H9 (cell line): ENCODE results near the gene UMAD1. TPM values are rescaled to one million over a fixed set of nuclear protein-coding genes. Genes with fewer than 3 reads are reported as not detected.

Experiments used
- DNase-seq: peaks from one replicate; pipeline ENCODE4 v3.0.0-alpha.2; 2017
- H2AFZ ChIP-seq: one replicate; pipeline ENCODE4 v1.6.1; 2013; ENCODE audit warnings: mild to moderate bottlenecking, low read length, control low read depth, moderate library complexity
- H2AK5ac ChIP-seq: 2 replicates; pipeline ENCODE4 v1.6.1; 2013; ENCODE audit warnings: low read length, control low read depth, mixed read lengths; ENCODE audit not compliant: insufficient read length
- H2BK120ac ChIP-seq: one replicate; pipeline ENCODE4 v1.6.1; 2013; ENCODE audit warnings: low read depth, mild to moderate bottlenecking, low read length, control low read depth, inconsistent platforms; ENCODE audit not compliant: poor library complexity, severe bottlenecking
- H2BK12ac ChIP-seq: 2 replicates; pipeline ENCODE4 v1.6.1; 2013; ENCODE audit warnings: low read length, control low read depth, mixed read lengths, low read depth; ENCODE audit not compliant: insufficient read length
- H2BK15ac ChIP-seq: 2 replicates; pipeline ENCODE4 v1.6.1; 2013; ENCODE audit warnings: low read depth, low read length, control low read depth
- H2BK20ac ChIP-seq: one replicate; pipeline ENCODE4 v1.6.1; 2013; ENCODE audit warnings: low read depth, mild to moderate bottlenecking, low read length, control low read depth, inconsistent platforms; ENCODE audit not compliant: poor library complexity, severe bottlenecking
- H2BK5ac ChIP-seq: 2 replicates; pipeline ENCODE4 v1.6.1; 2013; ENCODE audit warnings: low read length, control low read depth, mixed read lengths; ENCODE audit not compliant: insufficient read length
- H3K14ac ChIP-seq: 2 replicates; pipeline ENCODE4 v1.6.1; 2013; ENCODE audit warnings: low read length, control low read depth; ENCODE audit not compliant: insufficient read depth
- H3K18ac ChIP-seq: 2 replicates; pipeline ENCODE4 v1.6.1; 2013; ENCODE audit warnings: low read depth, mild to moderate bottlenecking, mixed read lengths, low read length, control low read depth; ENCODE audit not compliant: insufficient read length
- H3K23ac ChIP-seq: 2 replicates; pipeline ENCODE4 v1.6.1; 2013; ENCODE audit warnings: low read length, control low read depth, mixed read lengths, low read depth; ENCODE audit not compliant: insufficient read length
- H3K23me2 ChIP-seq: 2 replicates; pipeline ENCODE4 v1.6.1; 2013; ENCODE audit warnings: low read depth, mild to moderate bottlenecking, mixed read lengths, low read length, control low read depth; ENCODE audit not compliant: insufficient read length, poor library complexity, severe bottlenecking
- H3K27ac ChIP-seq: 2 replicates; pipeline ENCODE4 v1.5.1; 2013; ENCODE audit warnings: low read length, control low read depth, mixed read lengths, low read depth; ENCODE audit not compliant: insufficient read length
- H3K27me3 ChIP-seq: 2 replicates; pipeline ENCODE4 v1.6.1; 2013; ENCODE audit warnings: low read length, control low read depth, inconsistent platforms; ENCODE audit not compliant: insufficient read depth
- H3K4ac ChIP-seq: 2 replicates; pipeline ENCODE4 v1.6.1; 2013; ENCODE audit warnings: low read depth, mild to moderate bottlenecking, control low read depth, inconsistent platforms, low read length, moderate library complexity
- H3K4me1 ChIP-seq: 2 replicates; pipeline ENCODE4 v1.6.1; 2013; ENCODE audit warnings: low read length, control low read depth, inconsistent platforms; ENCODE audit not compliant: insufficient read depth
- H3K4me2 ChIP-seq: 2 replicates; pipeline ENCODE4 v1.6.1; 2013; ENCODE audit warnings: low read length, control low read depth, mixed read lengths; ENCODE audit not compliant: insufficient read length, insufficient read depth
- H3K56ac ChIP-seq: 2 replicates; pipeline ENCODE4 v1.6.1; 2013; ENCODE audit warnings: low read depth, mild to moderate bottlenecking, mixed read lengths, low read length, control low read depth; ENCODE audit not compliant: insufficient read length
- H3K79me1 ChIP-seq: 2 replicates; pipeline ENCODE4 v1.6.1; 2013; ENCODE audit warnings: low read depth, mild to moderate bottlenecking, moderate library complexity, low read length, control low read depth, inconsistent platforms; ENCODE audit not compliant: insufficient read depth, poor library complexity, severe bottlenecking
- H3K79me2 ChIP-seq: 2 replicates; pipeline ENCODE4 v1.6.1; 2013; ENCODE audit warnings: low read length, control low read depth, inconsistent platforms; ENCODE audit not compliant: insufficient read depth
- H3K9ac ChIP-seq: 2 replicates; pipeline ENCODE4 v1.6.1; 2013; ENCODE audit warnings: low read length, control low read depth, mixed read lengths; ENCODE audit not compliant: insufficient read length; ENCODE audit errors: extremely low read depth
- H3K9me3 ChIP-seq: one replicate; pipeline ENCODE4 v1.6.1; 2013; ENCODE audit warnings: low read depth, low read length, inconsistent platforms; ENCODE audit not compliant: control insufficient read depth
- H3T11ph ChIP-seq: one replicate; pipeline ENCODE4 v1.6.1; 2013; ENCODE audit warnings: mild to moderate bottlenecking, low read length, control low read depth, inconsistent platforms
- H4K20me1 ChIP-seq: one replicate; pipeline ENCODE4 v1.6.1; 2013; ENCODE audit not compliant: control insufficient read depth, insufficient read length, insufficient read depth
- H4K5ac ChIP-seq: 2 replicates; pipeline ENCODE4 v1.6.1; 2013; ENCODE audit warnings: low read depth, mild to moderate bottlenecking, mixed read lengths, low read length, control low read depth; ENCODE audit not compliant: insufficient read length
- H4K8ac ChIP-seq: replicated peaks from 2 replicates; pipeline ENCODE4 v1.6.1; 2013; ENCODE audit warnings: low read length, control low read depth, mixed read lengths, low read depth; ENCODE audit not compliant: insufficient read length
- H4K91ac ChIP-seq: 2 replicates; pipeline ENCODE4 v1.6.1; 2013; ENCODE audit warnings: low read depth, mild to moderate bottlenecking, moderate library complexity, mixed read lengths, low read length, control low read depth; ENCODE audit not compliant: insufficient read length
- H3K27ac Mint-ChIP-seq, 3 experiments: 2 replicates in 2 of 3; 3 replicates in 1 of 3; pipeline ENCODE4 v1.8.0; 2020 to 2021; ENCODE audit warnings: mixed read lengths in 3 of 3, mild to moderate bottlenecking in 1 of 3, moderate library complexity in 1 of 3
- H3K27me3 Mint-ChIP-seq: 2 replicates; pipeline ENCODE4 v1.8.0; 2021; ENCODE audit warnings: low read depth, mild to moderate bottlenecking, moderate library complexity, mixed read lengths
- H3K36me3 Mint-ChIP-seq, 3 experiments: 2 replicates in 2 of 3; 3 replicates in 1 of 3; pipeline ENCODE4 v1.8.0; 2020 to 2021; ENCODE audit warnings: low read depth in 3 of 3, mixed read lengths in 3 of 3; ENCODE audit not compliant: insufficient read depth in 1 of 3
- H3K4me1 Mint-ChIP-seq, 2 experiments: 2 replicates each; pipeline ENCODE4 v1.8.0; 2020; ENCODE audit warnings: mixed read lengths in 2 of 2
- H3K4me3 Mint-ChIP-seq, 2 experiments: 2 replicates in 1 of 2; 3 replicates in 1 of 2; pipeline ENCODE4 v1.8.0; 2020 to 2021; ENCODE audit warnings: mild to moderate bottlenecking in 2 of 2, mixed read lengths in 2 of 2, moderate library complexity in 1 of 2
- H3K9me3 Mint-ChIP-seq, 2 experiments: 2 replicates in 1 of 2; 3 replicates in 1 of 2; pipeline ENCODE4 v1.8.0; 2020; ENCODE audit warnings: mild to moderate bottlenecking in 2 of 2, mixed read lengths in 2 of 2, moderate library complexity in 1 of 2
- CTCF ChIP-seq: fragments of 200-600 bp; sonication (generic); conservative IDR thresholded peaks from 3 replicates; pipeline ENCODE4 v1.8.0; 2021; ENCODE audit warnings: antibody characterized with exemption, mild to moderate bottlenecking
- WGBS: extraction: QIAGEN DNeasy Blood & Tissue Kit; methylation state at CpG from one replicate; pipeline ENCODE4 v1.1.7; 2013; ENCODE audit warnings: missing lambda C conversion rate, low lambda C conversion rate, mixed read lengths; ENCODE audit not compliant: insufficient read length; ENCODE audit errors: extremely low coverage; 5-methylcytosine and 5-hydroxymethylcytosine counted together
- total RNA-seq: library from RNA; stranded (reverse); gene quantifications from 2 replicates; pipeline ENCODE4 v1.2.1, GENCODE V29; 2021

UMAD1 gene
- total RNA-seq, 1 experiment from 2014 or later = 8.9 TPM

DNA sequence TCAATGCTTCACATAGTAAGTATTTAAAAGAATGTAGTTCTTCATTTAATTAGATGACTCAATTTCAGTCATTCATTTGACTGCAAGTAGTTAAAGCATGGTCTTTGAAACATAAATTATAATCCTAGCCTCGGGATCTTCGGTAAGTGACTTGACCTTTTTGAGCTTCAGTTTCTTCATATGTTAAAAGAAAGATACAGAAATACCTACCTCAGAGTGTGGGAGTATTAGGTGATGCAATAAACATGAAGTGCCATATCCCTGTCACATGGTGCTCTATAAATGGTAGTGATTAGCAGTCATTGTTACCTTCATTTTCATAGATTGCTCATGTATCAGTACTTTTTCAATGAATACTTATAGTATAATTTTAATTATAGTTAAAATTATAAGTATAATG, 31.2 kb upstream of the UMAD1 start:
- Histone ChIP-seq H2BK20ac (no peak overlapping the region), H3K79me1 (no peaks in the 10 kb centered on the region), H3K4me1 (no peaks in the 10 kb centered on the region), H3T11ph (no peak overlapping the region), H2AK5ac (no peak overlapping the region), H3K18ac (no peak overlapping the region), H2BK15ac (no peak overlapping the region), H4K5ac (no peak overlapping the region), H3K79me2 (no peaks in the 10 kb centered on the region), H2BK12ac (no peak overlapping the region), H3K27ac (no peak overlapping the region), H3K23me2 (no peaks in the 10 kb centered on the region), H3K4ac (no peak overlapping the region), H4K8ac (no peak overlapping the region), H3K27me3 (no peaks in the 10 kb centered on the region), H3K9me3 (no peaks in the 10 kb centered on the region), H3K9ac (no peak overlapping the region), H2BK120ac (no peak overlapping the region), H3K14ac (no peak overlapping the region), H3K56ac (no peak overlapping the region), H3K4me2 (no peak overlapping the region), H3K23ac (no peak overlapping the region), H4K91ac (no peak overlapping the region), H4K20me1 (no peaks in the 10 kb centered on the region), H2BK5ac (no peak overlapping the region), H2AFZ (no peak overlapping the region)
- no peaks in the 10 kb centered on the region for H3K4me1 Mint-ChIP-seq
- H3K27ac Mint-ChIP-seq = no peak overlapping the region
- no peak for TF ChIP-seq CTCF
- H3K36me3 Mint-ChIP-seq = peaks cover 2 to 15% (median 6%) of the 10 kb centered on the region in 3 experiments; a peak in 5 of 7 replicates
- WGBS = no CpG with 5 or more reads among the region's 2 CpGs
- no peak for DNase-seq
- no peaks in the 10 kb centered on the region for H3K9me3 Mint-ChIP-seq
- H3K4me3 Mint-ChIP-seq = no peak overlapping the region
- H3K27me3 Mint-ChIP-seq = no peaks in the 10 kb centered on the region
